ENCODE results near the gene DNAAF5. TPM values are rescaled to one million over a fixed set of nuclear protein-coding genes. Genes with fewer than 3 reads are reported as not detected.
A peak's percentile ranks its signal among the peaks of the same experiment; 100 is the strongest.

Gene DNAAF5
- total and polyA plus RNA-seq, 9 of the 15 experiments (the other 6 are each of a cell fraction or from before 2014, with no cell fraction given), result 3.1 to 69.7 (median 19.1) TPM

GRCh38 chr7:721619-722248, 4.8 kb upstream of the DNAAF5 start:
- H3K9ac ChIP-seq (ENCODE audit: insufficient read depth in 1 of 2, low read depth in 2 of 2, low read length in 2 of 2), result no peak overlapping the region
- in situ Hi-C loops (cut with MboI), result no loop called here
- H3K4me1 ChIP-seq (replicated peaks in 1 of 2; ENCODE audit: control insufficient read depth in 2 of 2, insufficient read depth in 2 of 2, low read length in 2 of 2), result peaks cover 16 to 18% of the 10 kb centered on the region in 2 experiments; a peak in 4 of 5 replicates
- no peak overlapping the region for H2AFZ ChIP-seq (ENCODE audit: low read depth, low read length)
- DNase-seq (ENCODE audit: extremely low read depth in 1 of 4, low spot score in 3 of 4), result no peak
- H4K20me1 ChIP-seq (replicated peaks; ENCODE audit: control insufficient read depth, insufficient read depth, low read length), result no peaks in the 10 kb centered on the region
- intact Hi-C loops (cut with micrococcal nuclease), result no loop called here
- no peak overlapping the region for H3K27ac ChIP-seq (ENCODE audit: extremely low read depth, low read depth, low read length)
- no peaks in the 10 kb centered on the region for H3K27me3 ChIP-seq (ENCODE audit: control insufficient read depth in 2 of 2, insufficient read depth in 2 of 2, low read length in 2 of 2)
- ChIA-PET CTCF (ENCODE audit: low intra/inter-chr PET ratio) (no interaction called here), POLR2A (no interaction called here)
- TF ChIP-seq, protein P1, sequence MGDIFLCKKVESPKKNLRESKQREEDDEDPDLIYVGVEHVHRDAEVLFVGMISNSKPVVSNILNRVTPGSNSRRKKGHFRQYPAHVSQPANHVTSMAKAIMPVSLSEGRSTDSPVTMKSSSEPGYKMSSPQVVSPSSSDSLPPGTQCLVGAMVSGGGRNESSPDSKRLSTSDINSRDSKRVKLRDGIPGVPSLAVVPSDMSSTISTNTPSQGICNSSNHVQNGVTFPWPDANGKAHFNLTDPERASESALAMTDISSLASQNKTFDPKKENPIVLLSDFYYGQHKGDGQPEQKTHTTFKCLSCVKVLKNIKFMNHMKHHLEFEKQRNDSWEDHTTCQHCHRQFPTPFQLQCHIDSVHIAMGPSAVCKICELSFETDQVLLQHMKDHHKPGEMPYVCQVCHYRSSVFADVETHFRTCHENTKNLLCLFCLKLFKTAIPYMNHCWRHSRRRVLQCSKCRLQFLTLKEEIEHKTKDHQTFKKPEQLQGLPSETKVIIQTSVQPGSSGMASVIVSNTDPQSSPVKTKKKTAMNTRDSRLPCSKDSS (IDR thresholded peaks at IDR 0.05; ENCODE audit: low read depth, partially characterized antibody), result peak; percentile 71
- no peak for TF ChIP-seq HMBOX1 (IDR thresholded peaks at IDR 0.05)
- no peak for TF ChIP-seq ZC3H11A (IDR thresholded peaks at IDR 0.05; ENCODE audit: low read depth, low read length)
- peak in 1 of 2 experiments; percentile 86; a peak in 2 of 3 replicates for TF ChIP-seq CBX3 (IDR thresholded peaks at IDR 0.05; ENCODE audit: borderline replicate concordance in 1 of 2, low read length in 2 of 2)
- no peak for TF ChIP-seq SPI1 (IDR thresholded peaks at IDR 0.05; ENCODE audit: borderline replicate concordance, low read depth, low read length)
- peak in 1 of 2 experiments; percentile 55; a peak in 1 of 4 replicates for TF ChIP-seq TRIM24 (IDR thresholded peaks at IDR 0.05)
- TF ChIP-seq SAFB (IDR thresholded peaks at IDR 0.05; ENCODE audit: borderline replicate concordance, low read depth, low read length), result no peak
- no peak for TF ChIP-seq LARP7 (IDR thresholded peaks at IDR 0.05)
- TF ChIP-seq MCM7 (IDR thresholded peaks at IDR 0.05), result no peak
- peak; percentile 97 for TF ChIP-seq ZFP1 (CRISPR knock-in tag; IDR thresholded peaks at IDR 0.05)
- no peak for TF ChIP-seq ZNF133 (CRISPR knock-in tag; IDR thresholded peaks at IDR 0.05)
- TF ChIP-seq BCLAF1 (IDR thresholded peaks at IDR 0.05; ENCODE audit: borderline replicate concordance in 1 of 2, control insufficient read depth in 1 of 2, low read depth in 2 of 2, low read length in 1 of 2), result no peak
- no peak for TF ChIP-seq ZNF518B (CRISPR knock-in tag; IDR thresholded peaks at IDR 0.05)
- TF ChIP-seq ZNF764 (CRISPR knock-in tag; IDR thresholded peaks at IDR 0.05; ENCODE audit: low read depth), result no peak
- peaks cover 29% of the 10 kb centered on the region for H3K36me3 ChIP-seq (ENCODE audit: control insufficient read depth, insufficient read depth, low read length)
- H3K9me3 ChIP-seq (replicated peaks; ENCODE audit: control insufficient read depth, insufficient read depth, low read depth, low read length), result peaks cover 36% of the 10 kb centered on the region
- no TSS peak for BruUV-seq (replicated peaks)
- 99% methylated on average over 5 of the region's 5 CpGs for WGBS (ENCODE audit: insufficient coverage, low coverage, missing lambda C conversion rate)
- H3K4me3 ChIP-seq, result no peak overlapping the region
- no peak for FAIRE-seq
- peaks cover 32% of the 10 kb centered on the region for H3K79me2 ChIP-seq (ENCODE audit: control insufficient read depth, insufficient read depth, low read length)
- no peak overlapping the region for H3K4me2 ChIP-seq (ENCODE audit: insufficient read depth, low read length)
- no peaks in the 10 kb centered on the region for H3K9me1 ChIP-seq (ENCODE audit: control insufficient read depth, insufficient read depth, low read length)
- ATAC-seq, result no peak

Measured in K562 (cell line).